Measurements from ENCODE around the gene TUSC2.

Gene TUSC2

DNA sequence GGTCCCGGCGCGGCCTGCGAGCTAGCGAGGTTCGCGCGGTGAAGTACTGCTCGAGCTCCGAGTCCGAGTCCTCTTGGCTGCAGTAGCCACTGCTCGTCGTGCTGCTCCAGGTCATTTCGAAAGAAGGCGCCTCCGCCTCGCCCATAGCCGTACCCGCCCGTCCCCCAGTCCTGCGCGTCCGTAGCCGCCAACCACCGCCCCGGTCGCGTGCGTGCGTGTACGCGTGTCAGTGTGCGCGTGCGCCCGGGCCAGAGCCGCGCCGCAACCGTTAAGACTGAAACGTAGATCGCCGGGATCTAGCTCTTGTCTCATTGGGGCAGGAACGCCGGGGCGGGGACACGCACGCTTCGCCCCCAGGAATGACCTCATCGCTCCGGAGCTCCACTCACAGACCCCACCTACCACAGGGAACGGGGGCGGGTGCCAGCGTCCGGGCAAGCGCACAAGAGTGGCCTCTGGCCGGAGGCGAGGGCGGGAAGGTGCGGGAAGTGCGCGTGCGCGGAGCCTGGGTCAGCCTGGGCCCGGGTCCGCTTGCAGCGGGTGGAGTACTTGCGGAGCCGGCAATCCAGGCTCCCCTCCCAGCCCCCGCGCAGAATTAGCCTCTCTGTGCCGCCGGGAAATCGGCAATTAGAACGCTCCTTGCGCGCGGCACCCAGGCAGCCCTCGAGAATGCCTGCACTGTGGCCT, 9.3 kb upstream of the TUSC2 start (continued):
- no peak for TF ChIP-seq ZNF488 (tag by site-specific recombination; IDR thresholded peaks at IDR 0.05)
- TF ChIP-seq KLF16 (tag by site-specific recombination; IDR thresholded peaks at IDR 0.05), result 0 out of 2 replicates have a peak, but pooled peaks have one; percentile 55
- no peak for TF ChIP-seq ZNF10 (tag by site-specific recombination; IDR thresholded peaks at IDR 0.05)
- TF ChIP-seq ZNF266 (tag by site-specific recombination; IDR thresholded peaks at IDR 0.05; ENCODE audit: low read depth), result no peak
- TF ChIP-seq ZNF629 (tag by site-specific recombination; IDR thresholded peaks at IDR 0.05), result peak; percentile 77
- TF ChIP-seq ZNF548 (tag by site-specific recombination; IDR thresholded peaks at IDR 0.05), result no peak
- no peak for TF ChIP-seq MYNN (tag by site-specific recombination; IDR thresholded peaks at IDR 0.05; ENCODE audit: borderline replicate concordance)
- TF ChIP-seq ZNF416 (tag by site-specific recombination; IDR thresholded peaks at IDR 0.05), result no peak
- TF ChIP-seq ZNF362 (tag by site-specific recombination; IDR thresholded peaks at IDR 0.05), result no peak
- no peak for TF ChIP-seq PRDM1 (tag by site-specific recombination; IDR thresholded peaks at IDR 0.05)
- peak; percentile 97 for TF ChIP-seq ATF2 (tag by site-specific recombination; IDR thresholded peaks at IDR 0.05; ENCODE audit: low read depth)
- no peak; the same call in 1 of the 2 replicates for TF ChIP-seq ZFP37 (tag by site-specific recombination; IDR thresholded peaks at IDR 0.05)
- no peak for TF ChIP-seq ZBTB21 (tag by site-specific recombination; IDR thresholded peaks at IDR 0.05)
- TF ChIP-seq ZNF223 (tag by site-specific recombination; IDR thresholded peaks at IDR 0.05), result peak; percentile 90
- no peak for TF ChIP-seq ZNF132 (tag by site-specific recombination; IDR thresholded peaks at IDR 0.05; ENCODE audit: borderline replicate concordance)
- no peak for TF ChIP-seq SALL2 (tag by site-specific recombination; IDR thresholded peaks at IDR 0.05; ENCODE audit: borderline replicate concordance)
- no peak for TF ChIP-seq ZNF24 (tag by site-specific recombination; IDR thresholded peaks at IDR 0.05)
- TF ChIP-seq ZNF791 (tag by site-specific recombination; IDR thresholded peaks at IDR 0.05), result no peak
- TF ChIP-seq ZNF19 (tag by site-specific recombination; IDR thresholded peaks at IDR 0.05; ENCODE audit: low read depth), result no peak
- no peak for TF ChIP-seq HOXD13 (CRISPR knock-in tag; IDR thresholded peaks at IDR 0.05; ENCODE audit: borderline replicate concordance)
- peak; percentile 55 for TF ChIP-seq GLIS1 (tag by site-specific recombination; IDR thresholded peaks at IDR 0.05)
- TF ChIP-seq FEZF1 (tag by site-specific recombination; IDR thresholded peaks at IDR 0.05), result no peak
- TF ChIP-seq ZNF138 (tag by site-specific recombination; IDR thresholded peaks at IDR 0.05; ENCODE audit: borderline replicate concordance), result no peak
- no peak; the same call in 1 of the 2 replicates for TF ChIP-seq ZFP69B (tag by site-specific recombination; IDR thresholded peaks at IDR 0.05)
- no peak; the same call in 1 of the 2 replicates for TF ChIP-seq REPIN1 (tag by site-specific recombination; IDR thresholded peaks at IDR 0.05; ENCODE audit: low read depth)
- no peak for TF ChIP-seq ZNF768 (tag by site-specific recombination; IDR thresholded peaks at IDR 0.05)
- TF ChIP-seq, protein P1, sequence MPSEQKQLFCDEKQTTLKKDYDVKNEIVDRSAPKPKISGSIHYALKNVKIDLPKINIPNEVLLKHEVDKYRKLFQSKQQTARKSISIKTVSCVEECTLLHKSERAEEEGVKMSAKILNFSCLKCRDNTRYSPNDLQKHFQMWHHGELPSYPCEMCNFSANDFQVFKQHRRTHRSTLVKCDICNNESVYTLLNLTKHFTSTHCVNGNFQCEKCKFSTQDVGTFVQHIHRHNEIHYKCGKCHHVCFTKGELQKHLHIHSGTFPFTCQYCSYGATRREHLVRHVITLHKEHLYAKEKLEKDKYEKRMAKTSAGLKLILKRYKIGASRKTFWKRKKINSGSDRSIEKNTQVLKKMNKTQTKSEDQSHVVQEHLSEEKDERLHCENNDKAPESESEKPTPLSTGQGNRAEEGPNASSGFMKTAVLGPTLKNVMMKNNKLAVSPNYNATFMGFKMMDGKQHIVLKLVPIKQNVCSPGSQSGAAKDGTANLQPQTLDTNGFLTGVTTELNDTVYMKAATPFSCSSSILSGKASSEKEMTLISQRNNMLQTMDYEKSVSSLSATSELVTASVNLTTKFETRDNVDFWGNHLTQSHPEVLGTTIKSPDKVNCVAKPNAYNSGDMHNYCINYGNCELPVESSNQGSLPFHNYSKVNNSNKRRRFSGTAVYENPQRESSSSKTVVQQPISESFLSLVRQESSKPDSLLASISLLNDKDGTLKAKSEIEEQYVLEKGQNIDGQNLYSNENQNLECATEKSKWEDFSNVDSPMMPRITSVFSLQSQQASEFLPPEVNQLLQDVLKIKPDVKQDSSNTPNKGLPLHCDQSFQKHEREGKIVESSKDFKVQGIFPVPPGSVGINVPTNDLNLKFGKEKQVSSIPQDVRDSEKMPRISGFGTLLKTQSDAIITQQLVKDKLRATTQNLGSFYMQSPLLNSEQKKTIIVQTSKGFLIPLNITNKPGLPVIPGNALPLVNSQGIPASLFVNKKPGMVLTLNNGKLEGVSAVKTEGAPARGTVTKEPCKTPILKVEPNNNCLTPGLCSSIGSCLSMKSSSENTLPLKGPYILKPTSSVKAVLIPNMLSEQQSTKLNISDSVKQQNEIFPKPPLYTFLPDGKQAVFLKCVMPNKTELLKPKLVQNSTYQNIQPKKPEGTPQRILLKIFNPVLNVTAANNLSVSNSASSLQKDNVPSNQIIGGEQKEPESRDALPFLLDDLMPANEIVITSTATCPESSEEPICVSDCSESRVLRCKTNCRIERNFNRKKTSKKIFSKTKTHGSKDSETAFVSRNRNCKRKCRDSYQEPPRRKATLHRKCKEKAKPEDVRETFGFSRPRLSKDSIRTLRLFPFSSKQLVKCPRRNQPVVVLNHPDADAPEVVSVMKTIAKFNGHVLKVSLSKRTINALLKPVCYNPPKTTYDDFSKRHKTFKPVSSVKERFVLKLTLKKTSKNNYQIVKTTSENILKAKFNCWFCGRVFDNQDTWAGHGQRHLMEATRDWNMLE (tag by site-specific recombination; conservative IDR thresholded peaks at IDR 0.05; ENCODE audit: low read depth), result no peak
- TF ChIP-seq KLF10 (tag by site-specific recombination; IDR thresholded peaks at IDR 0.05), result peak; percentile 27; the same call in 1 of the 2 replicates
- no peak for TF ChIP-seq ZNF140 (tag by site-specific recombination; IDR thresholded peaks at IDR 0.05)
- TF ChIP-seq ZFP41 (tag by site-specific recombination; IDR thresholded peaks at IDR 0.05; ENCODE audit: borderline replicate concordance), result no peak
- no peak for TF ChIP-seq ZNF792 (tag by site-specific recombination; IDR thresholded peaks at IDR 0.05)
- 0 out of 2 replicates have a peak, but pooled peaks have one; percentile 43 for TF ChIP-seq ZSCAN30 (tag by site-specific recombination; IDR thresholded peaks at IDR 0.05)
- no peak for TF ChIP-seq ZNF514 (tag by site-specific recombination; IDR thresholded peaks at IDR 0.05)
- TF ChIP-seq ZNF473 (tag by site-specific recombination; IDR thresholded peaks at IDR 0.05), result no peak
- no peak for TF ChIP-seq ZBTB8A (tag by site-specific recombination; IDR thresholded peaks at IDR 0.05)
